ENCODE results near the gene AHDC1. TPM values are rescaled to one million over a fixed set of nuclear protein-coding genes. Genes with fewer than 3 reads are reported as not detected.

Gene AHDC1
- total and polyA plus RNA-seq, 10 of the 15 experiments (the other 5 are each of a cell fraction or from before 2014, with no cell fraction given), result 0.21 to 13.0 (median 1.4) TPM

DNA sequence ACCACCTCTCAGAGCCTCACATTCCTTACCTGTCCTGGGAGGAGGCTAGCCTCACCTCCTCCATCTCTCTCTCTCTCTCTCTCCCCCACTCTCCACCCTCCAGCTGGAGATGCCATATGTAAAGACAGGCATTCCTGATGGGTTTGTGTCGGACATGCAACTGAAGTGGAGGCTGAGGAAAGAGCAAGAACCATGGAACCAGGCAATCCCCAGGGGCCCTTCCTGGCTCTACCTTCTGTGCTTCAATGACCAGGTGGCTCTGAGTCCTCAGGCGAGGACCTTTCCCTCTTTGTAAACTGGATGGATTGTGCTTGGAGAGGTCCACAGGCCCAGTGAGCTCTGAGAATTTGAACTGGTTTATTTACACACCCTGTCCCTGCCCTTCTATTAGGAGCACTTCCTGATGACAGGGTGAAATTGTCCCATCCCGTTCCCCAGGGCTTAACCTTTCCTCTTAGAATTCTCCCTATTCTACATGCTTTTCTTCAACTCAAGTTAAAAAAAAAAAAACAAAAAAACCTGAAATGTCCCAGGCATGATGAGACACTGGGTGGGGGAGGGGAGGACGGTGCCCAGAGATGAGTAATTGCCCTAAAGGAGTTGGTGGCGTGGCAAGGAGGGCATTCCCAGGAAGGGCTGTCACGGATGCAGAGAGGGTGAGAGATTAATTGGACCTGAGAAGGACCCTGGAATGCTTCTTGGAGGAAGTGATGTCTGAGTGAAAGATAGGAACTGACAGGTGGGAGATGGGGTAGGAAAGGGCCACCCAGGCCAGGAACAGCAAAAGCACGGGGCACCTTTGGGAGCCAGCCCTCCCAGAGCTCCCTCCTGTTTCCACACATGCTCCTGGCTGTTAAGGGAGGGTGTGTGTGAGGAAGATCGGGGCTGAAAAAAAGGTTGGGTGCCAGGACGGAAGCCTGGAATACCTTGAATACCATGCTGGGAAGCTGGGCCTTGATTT, 63.8 kb downstream of the AHDC1 start:
- POLR2A ChIA-PET, result no interaction called here
- no peak overlapping the region for H3K9ac ChIP-seq (ENCODE audit: control insufficient read depth, insufficient read depth, low read length)
- no peak for FAIRE-seq

More for the DNA sequence above, 63.8 kb downstream of the AHDC1 start:
- H3K36me3 ChIP-seq (ENCODE audit: control insufficient read depth in 2 of 2, insufficient read depth in 2 of 2, low read length in 1 of 2), result no peaks in the 10 kb centered on the region
- no peaks in the 10 kb centered on the region for H3K27me3 ChIP-seq (replicated peaks in 1 of 2; ENCODE audit: control insufficient read depth in 2 of 2, insufficient read depth in 2 of 2, low read length in 1 of 2)
- BruUV-seq (replicated peaks), result no TSS peak
- intact Hi-C loops (cut with micrococcal nuclease; ENCODE audit: unreplicated experiment) (no loop called here), in situ Hi-C loops (cut with MboI) (no loop called here)
- H3K4me2 ChIP-seq (ENCODE audit: control insufficient read depth, insufficient read depth), result no peak overlapping the region
- H4K20me1 ChIP-seq (ENCODE audit: control insufficient read depth, insufficient read depth), result no peaks in the 10 kb centered on the region
- H3K4me3 ChIP-seq, result no peak overlapping the region
- RAD21 ChIA-PET (ENCODE audit: unreplicated experiment), result no interaction called here
- DNase-seq (ENCODE audit: low read depth, low spot score) (no peak), ATAC-seq (no peak)
- H2AFZ ChIP-seq (ENCODE audit: control insufficient read depth, low read depth, low read length), result no peak overlapping the region
- H3K79me2 ChIP-seq (ENCODE audit: control insufficient read depth, insufficient read depth, low read length), result no peaks in the 10 kb centered on the region
- no peaks in the 10 kb centered on the region for H3K4me1 ChIP-seq (ENCODE audit: control insufficient read depth, insufficient read depth, low read length)
- SMC1A ChIA-PET (ENCODE audit: uncharacterized antibody, unreplicated experiment), result interaction anchor here (0.6 to 1.2 kb wide), 3 partner anchors 17 to 95 kb away, joined by 3 read pairs; no protein-coding TSS in a partner anchor
- CTCF ChIA-PET, result interaction anchor here (0.8 kb wide), 1 partner anchor 16 kb away, joined by 3 read pairs; no protein-coding TSS in a partner anchor
- no peak overlapping the region for H3K27ac ChIP-seq (ENCODE audit: control insufficient read depth, insufficient read depth)
- TF ChIP-seq BMI1 (IDR thresholded peaks at IDR 0.05; ENCODE audit: borderline replicate concordance) (no peak), IKZF2 (IDR thresholded peaks at IDR 0.05) (no peak), KDM1A (IDR thresholded peaks at IDR 0.05; ENCODE audit: borderline replicate concordance) (no peak), EED (IDR thresholded peaks at IDR 0.05; ENCODE audit: low read depth) (no peak), NFYA (IDR thresholded peaks at IDR 0.05; ENCODE audit: borderline replicate concordance, low read depth, low read length) (no peak), ZNF622 (IDR thresholded peaks at IDR 0.05) (no peak)
- TF ChIP-seq, protein P1, sequence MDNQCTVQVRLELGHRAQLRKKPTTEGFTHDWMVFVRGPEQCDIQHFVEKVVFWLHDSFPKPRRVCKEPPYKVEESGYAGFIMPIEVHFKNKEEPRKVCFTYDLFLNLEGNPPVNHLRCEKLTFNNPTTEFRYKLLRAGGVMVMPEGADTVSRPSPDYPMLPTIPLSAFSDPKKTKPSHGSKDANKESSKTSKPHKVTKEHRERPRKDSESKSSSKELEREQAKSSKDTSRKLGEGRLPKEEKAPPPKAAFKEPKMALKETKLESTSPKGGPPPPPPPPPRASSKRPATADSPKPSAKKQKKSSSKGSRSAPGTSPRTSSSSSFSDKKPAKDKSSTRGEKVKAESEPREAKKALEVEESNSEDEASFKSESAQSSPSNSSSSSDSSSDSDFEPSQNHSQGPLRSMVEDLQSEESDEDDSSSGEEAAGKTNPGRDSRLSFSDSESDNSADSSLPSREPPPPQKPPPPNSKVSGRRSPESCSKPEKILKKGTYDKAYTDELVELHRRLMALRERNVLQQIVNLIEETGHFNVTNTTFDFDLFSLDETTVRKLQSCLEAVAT (IDR thresholded peaks at IDR 0.05), result no peak
- TF ChIP-seq, protein P2, sequence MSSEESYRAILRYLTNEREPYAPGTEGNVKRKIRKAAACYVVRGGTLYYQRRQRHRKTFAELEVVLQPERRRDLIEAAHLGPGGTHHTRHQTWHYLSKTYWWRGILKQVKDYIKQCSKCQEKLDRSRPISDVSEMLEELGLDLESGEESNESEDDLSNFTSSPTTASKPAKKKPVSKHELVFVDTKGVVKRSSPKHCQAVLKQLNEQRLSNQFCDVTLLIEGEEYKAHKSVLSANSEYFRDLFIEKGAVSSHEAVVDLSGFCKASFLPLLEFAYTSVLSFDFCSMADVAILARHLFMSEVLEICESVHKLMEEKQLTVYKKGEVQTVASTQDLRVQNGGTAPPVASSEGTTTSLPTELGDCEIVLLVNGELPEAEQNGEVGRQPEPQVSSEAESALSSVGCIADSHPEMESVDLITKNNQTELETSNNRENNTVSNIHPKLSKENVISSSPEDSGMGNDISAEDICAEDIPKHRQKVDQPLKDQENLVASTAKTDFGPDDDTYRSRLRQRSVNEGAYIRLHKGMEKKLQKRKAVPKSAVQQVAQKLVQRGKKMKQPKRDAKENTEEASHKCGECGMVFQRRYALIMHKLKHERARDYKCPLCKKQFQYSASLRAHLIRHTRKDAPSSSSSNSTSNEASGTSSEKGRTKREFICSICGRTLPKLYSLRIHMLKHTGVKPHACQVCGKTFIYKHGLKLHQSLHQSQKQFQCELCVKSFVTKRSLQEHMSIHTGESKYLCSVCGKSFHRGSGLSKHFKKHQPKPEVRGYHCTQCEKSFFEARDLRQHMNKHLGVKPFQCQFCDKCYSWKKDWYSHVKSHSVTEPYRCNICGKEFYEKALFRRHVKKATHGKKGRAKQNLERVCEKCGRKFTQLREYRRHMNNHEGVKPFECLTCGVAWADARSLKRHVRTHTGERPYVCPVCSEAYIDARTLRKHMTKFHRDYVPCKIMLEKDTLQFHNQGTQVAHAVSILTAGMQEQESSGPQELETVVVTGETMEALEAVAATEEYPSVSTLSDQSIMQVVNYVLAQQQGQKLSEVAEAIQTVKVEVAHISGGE (CRISPR knock-in tag; IDR thresholded peaks at IDR 0.05), result no peak
- TF ChIP-seq, protein P3, sequence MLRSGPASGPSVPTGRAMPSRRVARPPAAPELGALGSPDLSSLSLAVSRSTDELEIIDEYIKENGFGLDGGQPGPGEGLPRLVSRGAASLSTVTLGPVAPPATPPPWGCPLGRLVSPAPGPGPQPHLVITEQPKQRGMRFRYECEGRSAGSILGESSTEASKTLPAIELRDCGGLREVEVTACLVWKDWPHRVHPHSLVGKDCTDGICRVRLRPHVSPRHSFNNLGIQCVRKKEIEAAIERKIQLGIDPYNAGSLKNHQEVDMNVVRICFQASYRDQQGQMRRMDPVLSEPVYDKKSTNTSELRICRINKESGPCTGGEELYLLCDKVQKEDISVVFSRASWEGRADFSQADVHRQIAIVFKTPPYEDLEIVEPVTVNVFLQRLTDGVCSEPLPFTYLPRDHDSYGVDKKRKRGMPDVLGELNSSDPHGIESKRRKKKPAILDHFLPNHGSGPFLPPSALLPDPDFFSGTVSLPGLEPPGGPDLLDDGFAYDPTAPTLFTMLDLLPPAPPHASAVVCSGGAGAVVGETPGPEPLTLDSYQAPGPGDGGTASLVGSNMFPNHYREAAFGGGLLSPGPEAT (IDR thresholded peaks at IDR 0.05; ENCODE audit: low read depth), result no peak
- TF ChIP-seq, protein P4, sequence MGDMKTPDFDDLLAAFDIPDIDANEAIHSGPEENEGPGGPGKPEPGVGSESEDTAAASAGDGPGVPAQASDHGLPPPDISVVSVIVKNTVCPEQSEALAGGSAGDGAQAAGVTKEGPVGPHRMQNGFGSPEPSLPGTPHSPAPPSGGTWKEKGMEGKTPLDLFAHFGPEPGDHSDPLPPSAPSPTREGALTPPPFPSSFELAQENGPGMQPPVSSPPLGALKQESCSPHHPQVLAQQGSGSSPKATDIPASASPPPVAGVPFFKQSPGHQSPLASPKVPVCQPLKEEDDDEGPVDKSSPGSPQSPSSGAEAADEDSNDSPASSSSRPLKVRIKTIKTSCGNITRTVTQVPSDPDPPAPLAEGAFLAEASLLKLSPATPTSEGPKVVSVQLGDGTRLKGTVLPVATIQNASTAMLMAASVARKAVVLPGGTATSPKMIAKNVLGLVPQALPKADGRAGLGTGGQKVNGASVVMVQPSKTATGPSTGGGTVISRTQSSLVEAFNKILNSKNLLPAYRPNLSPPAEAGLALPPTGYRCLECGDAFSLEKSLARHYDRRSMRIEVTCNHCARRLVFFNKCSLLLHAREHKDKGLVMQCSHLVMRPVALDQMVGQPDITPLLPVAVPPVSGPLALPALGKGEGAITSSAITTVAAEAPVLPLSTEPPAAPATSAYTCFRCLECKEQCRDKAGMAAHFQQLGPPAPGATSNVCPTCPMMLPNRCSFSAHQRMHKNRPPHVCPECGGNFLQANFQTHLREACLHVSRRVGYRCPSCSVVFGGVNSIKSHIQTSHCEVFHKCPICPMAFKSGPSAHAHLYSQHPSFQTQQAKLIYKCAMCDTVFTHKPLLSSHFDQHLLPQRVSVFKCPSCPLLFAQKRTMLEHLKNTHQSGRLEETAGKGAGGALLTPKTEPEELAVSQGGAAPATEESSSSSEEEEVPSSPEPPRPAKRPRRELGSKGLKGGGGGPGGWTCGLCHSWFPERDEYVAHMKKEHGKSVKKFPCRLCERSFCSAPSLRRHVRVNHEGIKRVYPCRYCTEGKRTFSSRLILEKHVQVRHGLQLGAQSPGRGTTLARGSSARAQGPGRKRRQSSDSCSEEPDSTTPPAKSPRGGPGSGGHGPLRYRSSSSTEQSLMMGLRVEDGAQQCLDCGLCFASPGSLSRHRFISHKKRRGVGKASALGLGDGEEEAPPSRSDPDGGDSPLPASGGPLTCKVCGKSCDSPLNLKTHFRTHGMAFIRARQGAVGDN (IDR thresholded peaks at IDR 0.05), result no peak
- H3K9me3 ChIP-seq (replicated peaks; ENCODE audit: control insufficient read depth, insufficient read depth, low read length), result no peaks in the 10 kb centered on the region
- 69% methylated on average over 9 of the region's 9 CpGs for whole genome bisulfite sequencing (ENCODE audit: insufficient coverage, insufficient replicate concordance, low lambda C conversion rate, missing lambda C conversion rate)
